Loucy (cell line): ENCODE results near the gene LRWD1.
"Not testable (repeated sequence)": the region's sequence is repeated elsewhere in the genome, so short reads cannot be mapped to it uniquely, and the experiment has no call there.

ENCODE experiments used
- H2AFZ ChIP-seq: fragments of 200-600 bp; sonication (generic); 2 replicates; pipeline ENCODE4 v1.6.0; 2016; ENCODE audit warnings: antibody characterized with exemption, mild to moderate bottlenecking, low read length, moderate library complexity
- H3F3A ChIP-seq: fragments of 200-600 bp; 2 replicates; pipeline ENCODE4 v1.6.0; 2016; ENCODE audit warnings: antibody characterized with exemption, low read depth, mild to moderate bottlenecking
- H3K27me3 ChIP-seq: fragments of 200-600 bp; sonication (generic); 2 replicates; pipeline ENCODE4 v1.6.1; 2014; ENCODE audit warnings: low read length, mild to moderate bottlenecking; ENCODE audit not compliant: insufficient read depth, poor library complexity, severe bottlenecking
- H3K36me3 ChIP-seq: fragments of 200-600 bp; sonication (generic); 2 replicates; pipeline ENCODE4 v1.6.1; 2016; ENCODE audit warnings: low read length; ENCODE audit not compliant: insufficient read depth
- H3K4me1 ChIP-seq: fragments of 200-600 bp; sonication (generic); 2 replicates; pipeline ENCODE4 v1.5.1; 2014; ENCODE audit warnings: low read length, mild to moderate bottlenecking; ENCODE audit not compliant: insufficient read depth, poor library complexity, severe bottlenecking
- H3K4me2 ChIP-seq: fragments of 200-600 bp; sonication (generic); 2 replicates; pipeline ENCODE4 v1.6.0; 2014; ENCODE audit warnings: antibody characterized with exemption, low read length, low read depth, mild to moderate bottlenecking; ENCODE audit not compliant: poor library complexity, severe bottlenecking
- H3K4me3 ChIP-seq: fragments of 200-600 bp; sonication (generic); 2 replicates; pipeline ENCODE4 v1.5.1; 2014; ENCODE audit warnings: low read length, mild to moderate bottlenecking, mixed read lengths; ENCODE audit not compliant: poor library complexity, severe bottlenecking
- H3K79me2 ChIP-seq: fragments of 200-600 bp; sonication (generic); 2 replicates; pipeline ENCODE4 v1.6.1; 2014; ENCODE audit warnings: low read length; ENCODE audit not compliant: insufficient read depth
- H3K9ac ChIP-seq: fragments of 200-600 bp; sonication (generic); 2 replicates; pipeline ENCODE4 v1.6.0; 2014; ENCODE audit warnings: mild to moderate bottlenecking, low read depth, low read length, moderate library complexity; ENCODE audit not compliant: poor library complexity, severe bottlenecking
- H3K9me2 ChIP-seq: fragments of 200-600 bp; sonication (generic); replicated peaks from 2 replicates; pipeline ENCODE4 v1.6.1; 2016; ENCODE audit warnings: low read depth, low read length, mixed read lengths
- H3K9me3 ChIP-seq: fragments of 200-600 bp; sonication (generic); 2 replicates; pipeline ENCODE4 v1.6.1; 2014; ENCODE audit warnings: mild to moderate bottlenecking, antibody characterized with exemption, low read length, low read depth; ENCODE audit not compliant: insufficient read depth
- H4K20me1 ChIP-seq: fragments of 200-600 bp; sonication (generic); 2 replicates; pipeline ENCODE4 v1.6.0; 2014; ENCODE audit warnings: antibody characterized with exemption, low read length, mild to moderate bottlenecking; ENCODE audit not compliant: insufficient read depth, poor library complexity, severe bottlenecking
- TF ChIP-seq, protein P1 (sequence below): fragments of 200-600 bp; sonication (generic); conservative IDR thresholded peaks from 2 replicates; pipeline ENCODE4 v1.5.1; 2014; ENCODE audit warnings: mild to moderate bottlenecking, antibody characterized with exemption, low read length

The LRWD1 gene

DNA sequence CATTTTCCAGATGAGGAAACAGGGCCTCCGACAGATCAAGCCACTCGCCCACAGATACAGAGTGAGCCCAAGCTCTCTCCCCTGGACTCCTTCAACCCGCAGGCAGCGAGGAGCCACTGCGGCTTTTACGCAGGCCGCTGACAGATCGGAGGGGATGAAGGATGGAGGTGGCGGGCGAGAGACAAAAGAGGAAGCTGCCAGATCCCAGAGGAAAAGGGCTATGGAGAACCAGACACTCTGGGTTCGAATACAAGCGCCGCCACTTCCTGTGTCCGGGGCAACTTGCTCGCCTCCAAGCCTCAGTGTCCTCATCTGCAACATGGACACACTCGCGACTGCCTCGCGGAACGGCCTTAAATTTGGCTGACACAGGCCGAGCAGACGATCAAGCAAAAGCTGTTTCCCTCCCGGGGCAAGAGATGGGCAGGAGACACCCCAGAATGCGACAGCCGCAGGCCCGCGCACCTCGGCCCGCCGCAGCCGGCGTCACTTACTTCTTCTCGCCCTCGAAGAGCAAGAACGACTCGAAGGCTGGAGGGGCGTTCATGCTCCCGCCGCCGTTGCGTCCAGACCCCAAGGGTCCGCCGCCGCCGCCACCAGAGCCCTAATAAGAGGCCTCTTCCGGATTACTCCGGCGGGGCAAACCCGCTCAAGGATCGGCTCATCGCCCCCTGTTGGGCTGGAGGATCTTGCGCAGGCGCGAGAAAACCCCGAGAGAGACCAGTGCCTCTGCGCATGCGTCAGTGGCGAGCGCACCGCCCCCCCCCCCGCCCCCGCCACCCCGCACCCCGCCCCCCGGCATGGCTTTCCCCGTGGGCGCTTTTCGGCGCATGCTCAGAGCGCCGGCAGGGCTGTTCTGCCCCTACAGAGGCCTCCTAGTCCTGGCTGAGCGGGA lies 13.8 kb downstream of the LRWD1 start, which contains the start of gene POLR2J:
TSS of gene POLR2J (minus strand) at position 609 of the 895 bp plus-strand sequence. CDS start at position 547, 62 bp downstream.
- H3K4me2 ChIP-seq, H3K36me3 ChIP-seq, H4K20me1 ChIP-seq, H3K9me2 ChIP-seq, H3K79me2 ChIP-seq, H3F3A ChIP-seq, H3K9ac ChIP-seq, H3K27me3 ChIP-seq, H2AFZ ChIP-seq, H3K9me3 ChIP-seq, H3K4me1 ChIP-seq: not testable (repeated sequence)
- peak within 1 kb of the TSS; percentile 60 for H3K4me3 ChIP-seq
- TF ChIP-seq, protein P1, sequence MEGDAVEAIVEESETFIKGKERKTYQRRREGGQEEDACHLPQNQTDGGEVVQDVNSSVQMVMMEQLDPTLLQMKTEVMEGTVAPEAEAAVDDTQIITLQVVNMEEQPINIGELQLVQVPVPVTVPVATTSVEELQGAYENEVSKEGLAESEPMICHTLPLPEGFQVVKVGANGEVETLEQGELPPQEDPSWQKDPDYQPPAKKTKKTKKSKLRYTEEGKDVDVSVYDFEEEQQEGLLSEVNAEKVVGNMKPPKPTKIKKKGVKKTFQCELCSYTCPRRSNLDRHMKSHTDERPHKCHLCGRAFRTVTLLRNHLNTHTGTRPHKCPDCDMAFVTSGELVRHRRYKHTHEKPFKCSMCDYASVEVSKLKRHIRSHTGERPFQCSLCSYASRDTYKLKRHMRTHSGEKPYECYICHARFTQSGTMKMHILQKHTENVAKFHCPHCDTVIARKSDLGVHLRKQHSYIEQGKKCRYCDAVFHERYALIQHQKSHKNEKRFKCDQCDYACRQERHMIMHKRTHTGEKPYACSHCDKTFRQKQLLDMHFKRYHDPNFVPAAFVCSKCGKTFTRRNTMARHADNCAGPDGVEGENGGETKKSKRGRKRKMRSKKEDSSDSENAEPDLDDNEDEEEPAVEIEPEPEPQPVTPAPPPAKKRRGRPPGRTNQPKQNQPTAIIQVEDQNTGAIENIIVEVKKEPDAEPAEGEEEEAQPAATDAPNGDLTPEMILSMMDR, result 0 out of 2 replicates have a peak, but pooled peaks have one; percentile 12

DNA sequence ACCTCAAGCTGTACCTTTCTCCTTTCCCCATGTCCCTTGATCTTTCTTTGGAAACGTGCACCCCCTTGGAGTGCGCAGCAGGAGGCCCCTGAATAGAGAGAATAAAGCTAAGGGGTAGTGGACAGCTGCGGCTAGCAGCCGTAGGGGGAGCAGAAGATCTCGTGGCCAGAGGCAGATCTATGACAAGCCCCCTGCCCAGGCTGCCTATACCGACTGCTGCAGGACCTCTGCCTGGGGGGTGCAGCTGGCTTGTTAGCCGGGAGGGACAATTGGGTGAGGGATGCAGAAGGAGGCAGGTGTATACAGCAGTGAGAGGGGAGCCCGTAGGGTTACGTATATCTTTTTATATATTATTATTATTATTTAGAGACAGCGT lies 14.4 kb downstream of the LRWD1 start:
- H3K4me2 ChIP-seq, H3K4me3 ChIP-seq, H3K36me3 ChIP-seq, H3K9ac ChIP-seq, H4K20me1 ChIP-seq, H2AFZ ChIP-seq, H3K27me3 ChIP-seq, H3F3A ChIP-seq, H3K4me1 ChIP-seq, H3K9me3 ChIP-seq, H3K79me2 ChIP-seq, H3K9me2 ChIP-seq: not testable (repeated sequence)

DNA sequence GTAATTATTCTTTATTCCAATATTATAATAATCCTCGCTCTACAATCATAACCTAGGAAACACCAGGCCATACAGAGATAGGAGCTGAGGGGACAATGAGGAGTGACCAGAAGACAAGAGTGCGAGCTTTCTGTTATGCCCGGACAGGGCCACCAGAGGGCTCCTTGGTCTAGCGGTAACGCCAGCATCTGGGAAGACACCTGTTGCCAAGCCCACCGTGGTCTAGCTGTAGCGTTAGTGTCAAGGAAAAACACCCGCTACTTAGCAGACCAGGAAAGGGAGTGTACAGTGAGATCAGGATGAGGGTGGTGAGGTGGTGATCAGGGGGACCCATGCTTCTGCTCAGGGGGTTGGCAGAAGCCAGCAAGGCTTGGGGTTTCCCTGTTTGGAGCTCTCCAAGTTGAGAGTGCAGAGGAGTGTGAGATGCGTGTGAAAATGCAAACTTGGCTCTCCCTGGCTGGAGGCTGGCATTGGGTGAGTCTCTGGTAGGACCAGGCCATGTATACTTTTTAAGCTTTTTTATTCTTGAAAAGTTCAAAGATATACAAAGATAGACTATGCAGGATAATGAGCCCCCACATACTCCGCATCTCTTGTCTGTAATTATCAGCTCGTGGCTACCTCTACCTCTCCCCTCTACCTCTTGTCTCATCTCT lies 15.3 kb downstream of the LRWD1 start:
- H3K4me3 ChIP-seq, H3K36me3 ChIP-seq, H3K9me2 ChIP-seq, H3K9ac ChIP-seq, H4K20me1 ChIP-seq, H3K27me3 ChIP-seq, H3K4me2 ChIP-seq, H3F3A ChIP-seq, H2AFZ ChIP-seq, H3K79me2 ChIP-seq, H3K9me3 ChIP-seq, H3K4me1 ChIP-seq: not testable (repeated sequence)
- TF ChIP-seq, protein P1, result 0 out of 2 replicates have a peak, but pooled peaks have one; percentile 28

DNA sequence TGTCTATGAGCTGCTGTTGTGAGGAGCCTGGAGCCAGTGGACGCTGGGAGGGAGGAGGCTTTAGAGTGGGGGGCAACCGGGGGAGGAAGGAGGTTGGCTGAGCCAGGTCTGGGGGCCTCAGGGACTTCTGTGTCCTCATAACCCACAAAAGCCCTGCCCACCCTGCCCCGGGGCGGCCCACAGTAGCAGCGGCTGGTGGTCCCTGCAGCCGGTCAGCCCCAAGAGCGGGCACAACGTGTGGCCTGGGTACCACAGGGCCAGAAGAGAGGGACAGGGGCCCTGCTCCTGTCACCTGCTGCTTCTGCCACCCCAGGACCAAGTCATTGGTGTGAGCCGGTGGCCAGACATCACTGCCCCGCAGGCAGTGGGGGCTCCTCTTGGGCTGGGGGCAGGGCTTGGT lies 17.2 kb downstream of the LRWD1 start:
- not testable (repeated sequence) for H3K27me3 ChIP-seq, H3K4me2 ChIP-seq, H3K79me2 ChIP-seq, H3K9me3 ChIP-seq, H4K20me1 ChIP-seq, H3K4me3 ChIP-seq, H3K9ac ChIP-seq, H3K36me3 ChIP-seq, H3F3A ChIP-seq, H3K4me1 ChIP-seq, H3K9me2 ChIP-seq, H2AFZ ChIP-seq

DNA sequence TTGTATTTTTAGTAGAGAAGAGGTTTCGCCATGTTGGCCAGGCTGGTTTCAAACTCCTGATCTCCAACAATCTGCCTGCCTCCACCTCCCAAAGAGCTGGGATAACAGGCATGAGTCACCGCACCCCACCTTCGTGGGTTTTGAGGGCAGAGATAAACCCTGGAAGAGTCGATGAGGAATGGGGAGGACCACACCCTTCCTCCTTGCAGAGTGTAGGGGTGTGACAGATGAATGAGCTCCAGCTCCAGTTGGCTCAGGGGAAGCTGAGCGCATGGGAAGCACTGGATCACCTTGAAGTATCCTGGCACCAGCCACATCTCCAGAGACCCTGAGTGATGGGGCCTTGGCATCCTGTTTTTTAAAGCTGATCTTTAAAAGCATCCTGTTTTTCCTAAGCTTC lies 19.5 kb downstream of the LRWD1 start:
- H3F3A ChIP-seq, H3K36me3 ChIP-seq, H2AFZ ChIP-seq, H3K79me2 ChIP-seq, H3K27me3 ChIP-seq, H3K9me3 ChIP-seq, H3K4me3 ChIP-seq, H4K20me1 ChIP-seq, H3K4me1 ChIP-seq, H3K9ac ChIP-seq, H3K4me2 ChIP-seq, H3K9me2 ChIP-seq: not testable (repeated sequence)

DNA sequence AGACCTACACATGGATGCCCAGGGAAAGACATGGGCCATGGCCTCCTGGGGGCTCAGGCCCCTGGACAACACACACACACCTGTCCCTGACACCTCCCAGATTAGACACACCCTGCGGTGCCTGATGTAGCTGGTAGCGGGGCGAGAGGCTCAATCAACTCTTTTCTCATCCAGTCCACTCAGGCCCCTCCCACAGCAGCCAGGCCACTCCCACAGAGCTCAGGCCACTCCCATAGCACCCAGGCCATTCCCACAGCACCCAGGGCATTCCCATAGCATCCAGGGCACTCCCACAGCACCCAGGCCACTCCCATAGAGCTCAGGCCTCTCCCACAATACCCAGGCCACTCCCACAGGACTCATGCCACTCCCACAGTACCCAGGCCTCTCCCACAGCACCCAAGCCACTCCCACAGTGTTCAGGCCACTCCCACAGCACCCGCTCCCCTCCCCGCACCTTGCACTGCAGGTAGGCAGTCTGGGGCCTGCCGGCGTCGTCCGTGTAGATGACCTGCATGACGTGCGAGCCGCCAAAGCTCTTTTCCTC lies 25.8 kb downstream of the LRWD1 start:
- not testable (repeated sequence) for H3K36me3 ChIP-seq, H3K4me1 ChIP-seq, H3F3A ChIP-seq, H3K9ac ChIP-seq, H4K20me1 ChIP-seq, H3K79me2 ChIP-seq, H3K27me3 ChIP-seq, H3K4me2 ChIP-seq, H3K9me3 ChIP-seq, H3K9me2 ChIP-seq, H3K4me3 ChIP-seq, H2AFZ ChIP-seq
